ENCODE results near the gene VSIG10L.

DNA sequence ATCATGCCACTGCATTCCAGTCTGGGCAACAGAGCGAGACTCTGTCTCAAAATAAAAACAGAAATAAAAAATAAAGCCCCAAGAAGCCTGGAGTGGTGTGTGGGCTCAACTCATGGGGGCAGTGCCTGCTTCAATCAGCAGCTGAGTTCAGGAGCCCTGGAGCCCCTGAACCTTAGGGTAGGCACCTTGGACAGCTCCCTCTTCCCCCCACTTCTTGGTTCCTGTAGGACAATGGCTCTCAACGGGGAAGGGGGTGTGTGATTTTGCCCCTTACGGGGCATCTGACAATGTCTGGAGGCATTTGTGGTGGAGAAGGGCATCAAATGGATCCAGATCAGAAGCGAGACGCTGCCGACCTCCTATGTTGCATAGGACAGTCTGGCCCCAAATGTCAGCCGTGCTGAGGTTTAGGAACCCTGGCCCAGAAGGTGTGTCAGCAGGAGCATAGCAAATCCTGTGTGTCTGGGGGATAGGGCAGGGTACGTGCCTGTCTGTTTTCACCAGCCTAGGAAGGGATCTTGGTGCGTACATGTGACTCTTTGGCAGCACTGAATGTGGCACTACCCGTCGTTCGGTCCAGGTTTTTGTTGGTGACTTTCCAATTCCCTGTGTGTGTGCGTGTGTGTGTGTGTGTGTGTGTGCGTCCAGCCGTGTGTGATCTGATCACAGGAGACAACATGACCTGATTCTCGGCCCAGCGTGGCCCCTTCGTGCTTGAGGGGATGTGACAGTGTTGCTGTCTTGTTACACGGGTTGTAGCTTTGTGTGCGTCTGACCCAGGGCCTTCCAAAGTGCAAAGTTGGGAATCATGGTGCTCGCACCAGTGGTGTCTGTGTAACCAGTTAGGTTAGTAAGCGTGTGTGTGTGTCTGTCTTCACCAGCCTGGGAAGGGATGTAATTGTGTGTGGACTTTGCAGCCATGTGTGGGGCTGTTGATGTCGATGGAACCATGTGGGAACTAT, 23.0 kb downstream of the VSIG10L start:
- TF ChIP-seq CTCF (optimal IDR thresholded peaks at IDR 0.05 in 1 of 3, IDR thresholded peaks at IDR 0.05 in 1 of 3, conservative IDR thresholded peaks at IDR 0.05 in 1 of 3; ENCODE audit: extremely low read depth in 1 of 3, insufficient read depth in 2 of 3, low read length in 3 of 3) (no peak), EZH2 (IDR thresholded peaks at IDR 0.05; ENCODE audit: low read length) (no peak)

Measured in keratinocyte (primary cell).